Lower leg skin (tissue), 4 donors: Measurements from ENCODE around the gene COL27A1. TPM values are rescaled to one million over a fixed set of nuclear protein-coding genes. Genes with fewer than 3 reads are reported as not detected.

Experiments used
- DNase-seq, 2 donors: peaks; one replicate each; pipeline ENCODE4 v3.0.0-alpha.2; 2019; ENCODE audit warnings: low spot score in 2 of 2
- H3K4me3 ChIP-seq: fragments of 200-600 bp; sonication (generic); 2 replicates; pipeline ENCODE4 v1.5.1; 2017; ENCODE audit warnings: mild to moderate bottlenecking, low read depth; ENCODE audit not compliant: poor library complexity, severe bottlenecking
- CTCF ChIP-seq, 3 donors: fragments of 450-650 bp; IDR thresholded peaks; one replicate each; pipeline ENCODE4 v1.5.1; 2016; ENCODE audit warnings: antibody characterized with exemption in 3 of 3, mild to moderate bottlenecking in 3 of 3, moderate library complexity in 2 of 3
- POLR2A ChIP-seq, 2 donors: fragments of 450-650 bp; IDR thresholded peaks; one replicate each; pipeline ENCODE4 v1.6.1; 2016 to 2017; ENCODE audit warnings: antibody characterized with exemption in 2 of 2, mild to moderate bottlenecking in 1 of 2, moderate library complexity in 1 of 2
- WGBS, 2 donors: methylation state at CpG; one replicate each; pipeline ENCODE4 v1.1.5; 2018; 5-methylcytosine and 5-hydroxymethylcytosine counted together
- intact Hi-C: fragments of 100-400 bp; cut with DNase I; formaldehyde crosslinking; loops from one replicate; pipeline ENCODE4 v1.15.0; 2023; ENCODE audit warnings: low total_unique reads
- total RNA-seq, 4 donors: library from RNA; depleted of rRNA; stranded (reverse); fragments of >200 nt; gene quantifications; one replicate each; pipeline ENCODE4 v1.1.0, GENCODE V29; 2016

COL27A1 gene
- total RNA-seq, 4 donors from 2014 or later, result 9.4 to 16.1 (median 12.3) TPM

DNA sequence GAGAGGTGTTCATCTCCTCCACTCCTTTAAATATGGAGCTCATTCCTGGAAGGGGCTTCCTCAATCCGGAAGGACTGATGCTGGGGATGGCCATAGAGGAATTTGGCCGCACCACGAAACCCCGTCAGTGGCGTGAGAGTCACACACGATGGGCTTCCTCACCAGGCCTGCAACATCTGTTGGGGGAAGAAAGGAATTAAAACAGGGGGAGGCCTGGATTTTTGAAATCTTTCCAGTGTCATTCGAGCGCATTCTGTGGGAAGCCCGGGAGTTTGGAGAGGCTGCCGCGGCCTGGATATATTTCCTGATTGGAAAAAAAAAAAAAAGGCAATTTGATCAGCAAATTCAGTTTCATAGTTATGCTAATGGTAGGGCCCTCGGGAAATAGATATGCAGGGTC, 91.2 kb downstream of the COL27A1 start:
- WGBS, 2 donors, result 78 to 79% methylated on average over 12 of the region's 12 CpGs
- no peak for DNase-seq
- TF ChIP-seq CTCF (IDR thresholded peaks at IDR 0.05) (no peak), POLR2A (IDR thresholded peaks at IDR 0.05) (no peak)
- intact Hi-C loops, result no loop called here
- H3K4me3 ChIP-seq, result no peak overlapping the region

DNA sequence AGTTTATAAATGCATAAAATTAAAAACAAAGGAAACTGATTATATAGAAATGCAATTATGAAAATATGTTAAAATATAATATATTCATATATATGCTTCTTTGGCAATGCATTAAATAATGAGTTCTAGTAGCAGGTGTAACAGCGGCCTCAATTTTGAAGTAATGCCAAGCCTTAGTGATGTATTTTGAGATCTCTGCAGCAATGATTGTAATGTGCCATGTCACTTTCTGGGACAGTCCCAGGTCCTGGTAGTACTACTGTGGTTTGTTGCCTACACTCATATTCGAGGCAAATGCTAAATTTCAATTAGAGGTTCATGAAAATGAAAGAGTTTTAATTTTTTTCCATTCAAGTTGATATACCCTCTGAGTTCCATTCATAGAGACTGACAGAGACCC, 91.7 kb downstream of the COL27A1 start:
- H3K4me3 ChIP-seq, result no peak overlapping the region
- TF ChIP-seq CTCF (IDR thresholded peaks at IDR 0.05) (no peak), POLR2A (IDR thresholded peaks at IDR 0.05) (no peak)
- WGBS, 2 donors, result 76 to 88% methylated on average over 2 of the region's 2 CpGs
- intact Hi-C loops, result no loop called here
- DNase-seq, result no peak

GRCh38 chr9:114247491-114247890, 92.2 kb downstream of the COL27A1 start:
- H3K4me3 ChIP-seq, result no peak overlapping the region
- DNase-seq, result no peak
- WGBS, 2 donors, result 70 to 88% methylated on average over 5 of the region's 5 CpGs
- intact Hi-C loops, result no loop called here
- no peak for TF ChIP-seq POLR2A (IDR thresholded peaks at IDR 0.05)
- no peak for TF ChIP-seq CTCF (IDR thresholded peaks at IDR 0.05)

DNA sequence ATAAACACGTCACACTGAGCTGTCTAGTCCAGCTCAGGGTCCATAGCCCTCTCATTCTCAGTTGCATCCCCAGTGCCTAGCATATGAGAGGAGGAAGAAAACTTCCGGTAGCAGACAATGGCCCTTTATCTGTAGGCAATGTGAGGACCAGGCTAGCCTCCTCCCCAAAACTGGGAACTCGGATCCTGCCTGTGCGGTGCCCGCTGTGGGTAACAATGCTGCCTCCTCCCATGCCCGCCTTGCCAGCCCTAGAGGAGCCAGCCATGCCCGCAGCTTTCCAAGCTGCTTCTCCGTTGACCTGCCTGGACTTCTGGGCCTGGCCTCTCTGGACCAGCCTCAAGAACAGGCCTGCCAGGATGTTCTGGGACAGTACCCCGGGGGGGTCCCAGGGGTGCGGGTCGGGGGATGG, 93.0 kb downstream of the COL27A1 start:
- no peak for DNase-seq
- TF ChIP-seq POLR2A (IDR thresholded peaks at IDR 0.05), result no peak
- no peak for TF ChIP-seq CTCF (IDR thresholded peaks at IDR 0.05)
- intact Hi-C loops, result no loop called here
- 77% methylated on average over 8 to 9 of the region's 11 CpGs for WGBS, 2 donors
- no peak overlapping the region for H3K4me3 ChIP-seq

DNA sequence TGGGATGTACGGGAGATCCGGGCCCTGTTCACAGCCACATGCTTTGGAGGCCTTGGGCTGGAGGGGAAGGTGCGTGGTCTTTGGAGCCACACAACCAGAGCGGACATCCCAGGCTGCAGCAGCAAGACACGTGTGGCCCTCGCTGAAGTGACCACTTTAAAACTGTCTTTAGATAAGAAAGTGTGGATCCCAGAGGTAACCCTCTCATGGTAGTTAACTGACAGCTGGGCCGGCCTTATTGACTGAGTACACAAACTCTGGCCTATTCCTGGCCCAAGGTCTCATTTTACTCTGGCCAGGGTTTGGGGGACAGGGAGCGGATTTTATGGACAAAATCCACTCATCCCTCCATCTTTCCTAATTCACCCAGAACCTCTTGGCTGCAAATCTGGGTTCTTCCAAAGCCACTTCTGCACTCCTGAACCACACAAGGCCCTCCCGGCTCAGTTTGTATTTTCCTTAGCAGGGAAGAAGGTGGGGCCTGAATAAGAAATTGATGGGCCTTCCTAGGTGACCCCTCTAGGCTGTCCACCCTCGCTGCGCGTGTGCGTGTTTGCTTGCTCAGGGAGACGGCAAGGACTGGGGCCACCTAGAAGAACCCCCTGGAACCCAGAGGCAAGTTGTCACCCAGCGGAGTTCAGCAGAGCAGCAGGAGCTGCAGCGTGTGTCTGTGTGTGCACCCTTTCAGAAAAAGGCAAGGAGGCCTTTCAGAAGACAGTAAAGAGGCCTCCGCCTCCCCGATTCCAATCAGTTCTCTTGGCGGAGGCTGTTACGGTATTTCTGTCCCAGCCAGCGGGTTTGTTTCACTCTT, 94.3 kb downstream of the COL27A1 start:
- TF ChIP-seq POLR2A (IDR thresholded peaks at IDR 0.05), result no peak
- TF ChIP-seq CTCF (IDR thresholded peaks at IDR 0.05), result no peak
- WGBS, 2 donors, result 50 to 56% methylated on average over 21 of the region's 21 CpGs
- intact Hi-C loops, result no loop called here
- no peak overlapping the region for H3K4me3 ChIP-seq
- no peak for DNase-seq

DNA sequence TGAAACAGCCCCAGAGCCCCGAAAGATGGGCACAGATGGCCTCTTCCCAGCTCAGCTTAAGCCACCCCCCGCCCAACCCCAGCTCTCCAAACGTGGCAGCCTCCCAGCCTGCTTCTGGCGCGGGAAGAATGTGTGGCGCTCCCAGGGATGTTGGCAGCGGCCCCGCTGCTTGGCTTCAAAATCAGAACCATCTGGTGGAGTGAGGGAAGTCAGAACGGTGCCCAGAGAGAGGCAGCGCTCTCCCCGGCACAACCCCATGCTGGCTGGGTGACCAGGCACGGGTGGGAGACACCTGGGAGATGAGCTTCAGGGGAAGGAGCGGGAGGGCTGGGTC, 94.9 kb downstream of the COL27A1 start:
- WGBS, 2 donors, result 23 to 29% methylated on average over 13 of the region's 13 CpGs
- TF ChIP-seq CTCF (IDR thresholded peaks at IDR 0.05) (no peak), POLR2A (IDR thresholded peaks at IDR 0.05) (no peak)
- peak; percentile 61 to 95 for DNase-seq
- H3K4me3 ChIP-seq, result no peak overlapping the region
- intact Hi-C loops, result no loop called here
